ENCODE results near the gene VIT.

Gene VIT

DNA sequence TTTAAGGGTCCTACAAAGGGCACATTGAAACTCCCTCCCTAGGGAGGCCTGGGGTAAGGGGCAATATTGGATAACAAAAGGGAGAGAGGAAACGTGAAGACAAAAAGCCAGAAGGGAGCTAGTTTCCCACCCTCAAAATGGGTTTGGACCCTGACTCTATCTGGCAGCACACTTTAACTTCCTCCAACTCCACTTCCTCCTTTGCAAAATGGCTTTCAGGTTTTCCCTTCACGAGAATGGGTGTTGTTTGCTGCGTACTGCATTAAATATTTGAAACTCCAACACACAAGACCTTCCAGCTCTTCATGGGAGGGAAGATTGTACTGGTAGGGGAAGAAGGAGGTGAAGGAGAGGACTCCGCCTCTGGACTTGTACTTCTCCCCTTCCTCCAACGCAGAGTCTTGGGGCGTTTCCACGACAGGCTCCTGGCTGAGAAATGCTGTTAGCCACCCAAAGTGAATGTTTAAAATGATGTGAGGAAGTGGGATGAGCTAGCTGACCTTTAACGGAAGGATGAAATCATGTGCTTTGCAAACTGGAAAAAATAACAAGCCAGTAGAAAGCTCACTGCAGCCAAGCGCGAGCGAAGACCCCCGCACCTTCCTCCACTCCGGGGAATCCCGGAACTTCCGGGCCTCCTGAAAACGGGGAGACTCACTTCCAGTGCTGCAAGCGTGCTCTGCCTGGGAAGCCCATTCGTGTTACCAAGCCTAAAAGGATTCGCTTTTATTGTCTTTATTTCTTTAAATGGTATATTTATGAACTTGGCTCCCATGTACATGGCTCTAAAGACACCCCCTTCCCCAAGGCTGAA is 85.6 kb downstream of the VIT start:
- no peak overlapping the region for H3K4me3 ChIP-seq (ENCODE audit: low read depth, low read length)
- DNase-seq (ENCODE audit: low read depth): no peak
- TF ChIP-seq, protein P1, sequence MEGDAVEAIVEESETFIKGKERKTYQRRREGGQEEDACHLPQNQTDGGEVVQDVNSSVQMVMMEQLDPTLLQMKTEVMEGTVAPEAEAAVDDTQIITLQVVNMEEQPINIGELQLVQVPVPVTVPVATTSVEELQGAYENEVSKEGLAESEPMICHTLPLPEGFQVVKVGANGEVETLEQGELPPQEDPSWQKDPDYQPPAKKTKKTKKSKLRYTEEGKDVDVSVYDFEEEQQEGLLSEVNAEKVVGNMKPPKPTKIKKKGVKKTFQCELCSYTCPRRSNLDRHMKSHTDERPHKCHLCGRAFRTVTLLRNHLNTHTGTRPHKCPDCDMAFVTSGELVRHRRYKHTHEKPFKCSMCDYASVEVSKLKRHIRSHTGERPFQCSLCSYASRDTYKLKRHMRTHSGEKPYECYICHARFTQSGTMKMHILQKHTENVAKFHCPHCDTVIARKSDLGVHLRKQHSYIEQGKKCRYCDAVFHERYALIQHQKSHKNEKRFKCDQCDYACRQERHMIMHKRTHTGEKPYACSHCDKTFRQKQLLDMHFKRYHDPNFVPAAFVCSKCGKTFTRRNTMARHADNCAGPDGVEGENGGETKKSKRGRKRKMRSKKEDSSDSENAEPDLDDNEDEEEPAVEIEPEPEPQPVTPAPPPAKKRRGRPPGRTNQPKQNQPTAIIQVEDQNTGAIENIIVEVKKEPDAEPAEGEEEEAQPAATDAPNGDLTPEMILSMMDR (IDR thresholded peaks at IDR 0.05; ENCODE audit: low read depth, low read length, missing control alignments): no peak

DNA sequence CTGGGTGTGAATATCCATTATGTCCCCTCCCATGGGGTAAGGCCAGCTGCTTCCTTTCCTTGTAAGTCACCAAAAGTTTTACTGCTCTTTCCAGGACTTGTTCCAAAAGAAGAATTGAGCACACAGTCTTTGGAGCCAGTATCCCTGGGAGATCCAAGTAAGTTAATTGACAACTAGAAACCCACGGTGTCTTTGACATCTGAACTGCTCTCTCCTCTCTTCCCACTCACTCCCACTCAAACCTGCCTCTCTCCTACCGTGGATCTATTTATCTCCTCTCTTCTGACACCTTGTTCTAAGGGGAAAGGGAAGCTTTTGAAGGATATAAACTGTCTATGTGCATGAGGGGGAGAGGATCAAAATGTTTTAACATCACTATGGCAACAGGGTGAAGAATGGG is 86.7 kb downstream of the VIT start:
- TF ChIP-seq, protein P1 (IDR thresholded peaks at IDR 0.05; ENCODE audit: low read depth, low read length, missing control alignments): no peak
- no peak for DNase-seq (ENCODE audit: low read depth)
- no peak overlapping the region for H3K4me3 ChIP-seq (ENCODE audit: low read depth, low read length)

DNA sequence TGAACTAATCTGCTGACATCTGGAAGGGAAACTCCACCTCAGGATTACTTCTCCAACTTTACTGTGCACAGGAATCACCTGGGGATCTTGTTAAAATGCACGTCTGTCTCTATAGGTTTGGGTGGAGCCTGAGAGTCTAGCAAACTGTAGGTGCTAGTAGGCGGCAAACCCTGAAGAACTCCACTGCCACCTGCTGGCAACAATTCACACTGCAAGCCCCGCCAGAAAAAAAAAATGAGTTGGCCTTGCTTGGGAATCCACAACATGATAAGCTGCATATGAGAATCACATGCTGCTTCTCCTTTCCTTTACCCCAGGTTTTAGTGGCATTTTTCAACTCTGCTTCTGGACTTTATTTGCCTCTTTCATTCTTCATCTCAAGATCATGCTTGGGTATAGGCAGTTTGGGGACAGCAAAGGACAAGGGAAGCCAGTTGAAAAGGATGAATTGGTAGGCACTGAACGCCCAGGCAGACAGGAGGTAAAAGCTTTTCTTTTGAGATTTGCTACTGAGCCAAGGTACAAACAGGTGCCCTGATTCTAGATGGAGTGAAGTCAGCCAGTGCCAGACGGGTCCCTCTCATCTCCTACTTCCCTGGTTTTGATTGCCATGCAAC is 88.8 kb downstream of the VIT start:
- TF ChIP-seq, protein P1 (IDR thresholded peaks at IDR 0.05; ENCODE audit: low read depth, low read length, missing control alignments): peak; percentile 95
- H3K4me3 ChIP-seq (ENCODE audit: low read depth, low read length): no peak overlapping the region
- DNase-seq (ENCODE audit: low read depth): peak; percentile 21

DNA sequence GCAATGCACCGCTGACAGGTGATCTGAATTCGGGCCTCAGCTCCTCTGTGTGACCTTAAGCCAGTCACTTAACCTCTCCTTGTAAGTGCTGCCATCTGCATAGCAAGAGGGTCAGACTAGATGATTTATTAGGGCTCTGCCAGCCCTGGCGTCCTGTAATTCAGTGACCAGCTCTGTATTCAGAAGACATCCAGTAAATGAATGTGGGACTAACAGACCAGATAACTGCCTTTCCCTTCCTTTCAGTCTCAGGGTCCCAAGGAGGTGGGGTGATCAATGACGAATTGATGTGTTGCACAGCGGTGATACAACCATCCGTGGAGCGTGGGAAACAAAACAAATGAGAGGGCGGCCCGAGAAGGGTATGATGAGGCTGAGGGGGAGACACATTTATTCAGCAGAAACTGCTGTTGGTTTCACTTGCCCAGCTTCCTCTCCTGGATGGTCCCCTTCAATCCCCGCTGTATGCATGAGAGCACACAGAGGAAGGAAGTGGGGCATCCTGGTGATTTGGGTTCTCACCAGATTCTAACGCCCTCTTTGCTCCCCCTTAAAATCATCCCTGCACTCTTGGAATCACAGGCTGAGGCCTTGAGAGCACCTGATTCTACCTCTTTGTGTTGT is 92.8 kb downstream of the VIT start:
- DNase-seq (ENCODE audit: low read depth): no peak
- TF ChIP-seq, protein P1 (IDR thresholded peaks at IDR 0.05; ENCODE audit: low read depth, low read length, missing control alignments): no peak
- H3K4me3 ChIP-seq (ENCODE audit: low read depth, low read length): no peak overlapping the region

DNA sequence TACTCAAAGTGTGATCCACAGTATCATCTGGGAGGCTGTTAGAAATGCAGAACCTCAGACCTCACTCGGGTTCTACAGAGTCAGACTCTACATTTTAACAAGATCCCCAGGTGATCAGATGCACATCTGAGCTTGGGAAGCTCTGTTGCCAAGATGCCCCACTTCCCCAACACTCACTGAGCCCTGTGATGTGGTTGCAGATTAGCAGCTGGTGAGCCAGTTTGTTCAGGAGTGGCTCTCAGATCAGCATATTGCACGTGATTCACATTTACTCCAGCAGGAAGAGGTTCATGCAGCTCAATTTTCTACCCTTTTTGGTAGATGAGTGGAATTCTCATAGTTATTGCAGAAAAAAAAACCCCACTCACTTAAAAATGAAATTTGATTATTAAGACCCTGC is 96.4 kb downstream of the VIT start:
- no peak overlapping the region for H3K4me3 ChIP-seq (ENCODE audit: low read depth, low read length)
- TF ChIP-seq, protein P1 (IDR thresholded peaks at IDR 0.05; ENCODE audit: low read depth, low read length, missing control alignments): no peak
- DNase-seq (ENCODE audit: low read depth): no peak

DNA sequence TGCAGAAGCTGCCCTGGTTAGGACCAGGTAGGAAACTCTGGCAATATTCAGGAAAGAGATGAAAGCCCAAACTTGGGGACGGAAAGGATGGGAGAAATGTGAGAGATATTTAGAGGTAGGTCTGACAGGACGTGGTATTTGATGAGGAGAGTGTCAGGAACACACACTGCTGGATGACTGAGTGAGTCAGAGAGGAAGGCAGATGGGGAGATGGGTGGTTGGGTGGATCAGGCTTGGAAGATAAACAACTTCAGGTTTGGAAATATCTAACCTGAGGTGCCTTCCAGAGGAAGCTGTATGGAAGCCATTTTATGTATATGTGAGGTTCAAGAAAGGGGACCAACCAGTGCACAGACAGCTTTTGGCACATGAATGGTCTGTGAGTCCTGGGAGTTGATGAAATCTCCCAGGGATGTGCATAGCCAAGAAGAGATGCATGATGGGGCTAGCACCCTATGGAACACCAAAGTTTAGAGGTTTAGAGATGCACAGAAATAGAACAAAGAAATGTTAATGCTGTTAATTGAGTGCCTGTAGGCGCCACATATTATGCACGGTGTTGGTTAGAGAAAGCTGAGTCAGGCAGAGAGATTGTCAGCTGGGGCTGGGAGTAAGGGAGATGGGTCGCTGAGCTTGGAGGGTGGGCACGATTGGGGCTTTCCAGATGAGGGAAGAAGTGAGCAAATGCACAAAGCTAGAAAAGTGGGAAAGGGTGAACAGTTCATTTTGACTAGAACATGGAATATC is 101.0 kb downstream of the VIT start:
- DNase-seq (ENCODE audit: low read depth): no peak
- no peak overlapping the region for H3K4me3 ChIP-seq (ENCODE audit: low read depth, low read length)
- TF ChIP-seq, protein P1 (IDR thresholded peaks at IDR 0.05; ENCODE audit: low read depth, low read length, missing control alignments): no peak

Measured in GM12864 (cell line).